ENCODE measurements around the gene ZNF300.
"Not testable (repeated sequence)": the region's sequence is repeated elsewhere in the genome, so short reads cannot be mapped to it uniquely, and the experiment has no call there.

The ZNF300 gene

DNA sequence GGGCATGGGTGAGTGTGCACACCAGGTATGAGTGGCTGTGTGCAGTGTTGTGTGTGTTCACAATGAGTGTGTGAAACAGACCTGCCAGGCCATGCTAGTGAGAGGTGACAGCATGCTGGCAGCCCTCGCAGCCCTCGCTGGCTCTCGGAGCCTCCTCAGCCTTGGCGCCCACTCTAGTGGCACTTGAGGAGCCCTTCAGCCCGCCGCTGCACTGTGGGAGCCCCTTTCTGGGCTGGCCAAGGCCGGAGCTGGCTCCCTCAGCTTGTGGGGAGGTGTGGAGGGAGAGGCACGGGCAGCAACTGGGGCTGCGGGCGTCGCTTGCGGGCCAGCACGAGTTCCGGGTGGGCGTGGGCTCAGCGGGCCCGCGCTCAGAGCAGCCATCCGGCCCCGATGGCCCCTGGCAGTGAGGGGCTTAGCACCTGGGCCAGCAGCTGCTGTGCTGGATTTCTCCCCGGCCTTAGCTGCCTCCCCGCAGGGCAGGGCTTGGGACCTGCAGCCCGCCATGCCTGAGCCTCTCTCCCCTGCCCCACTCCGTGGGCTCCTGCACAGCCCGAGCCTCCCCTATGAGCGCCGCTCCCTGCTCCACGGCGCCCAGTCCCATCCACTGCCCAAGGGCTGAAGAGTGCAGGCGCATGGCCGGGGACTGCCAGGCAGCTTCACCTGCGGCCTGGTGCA, 59.5 kb downstream of the ZNF300 start:
- DNase-seq, result not testable (repeated sequence)
